Thyroid gland (tissue), 4 donors: Measurements from ENCODE around the gene RARA. TPM values are rescaled to one million over a fixed set of nuclear protein-coding genes. Genes with fewer than 3 reads are reported as not detected.
"Not testable (repeated sequence)": the region's sequence is repeated elsewhere in the genome, so short reads cannot be mapped to it uniquely, and the experiment has no call there.

ENCODE experiments used
- DNase-seq, 2 donors: peaks; one replicate each; pipeline ENCODE4 v3.0.0-alpha.2; 2019
- H3K27ac ChIP-seq, 3 donors: fragments of 200-600 bp; sonication (generic); 1 replicate in 2 of 3; 2 replicates in 1 of 3; pipeline ENCODE4 v1.5.1; 2016 to 2019; ENCODE audit warnings: mild to moderate bottlenecking in 1 of 3, moderate library complexity in 1 of 3
- H3K27me3 ChIP-seq: fragments of 200-600 bp; sonication (generic); one replicate; pipeline ENCODE4 v1.5.1; 2019
- H3K36me3 ChIP-seq, 2 donors: fragments of 200-600 bp; sonication (generic); one replicate each; pipeline ENCODE4 v1.5.1; 2016 to 2019
- H3K4me1 ChIP-seq, 2 donors: fragments of 200-600 bp; sonication (generic); one replicate each; pipeline ENCODE4 v1.5.1; 2017 to 2019
- H3K4me3 ChIP-seq, 3 donors: fragments of 200-600 bp; sonication (generic); replicated peaks in 1 of 3; 1 replicate in 2 of 3; 2 replicates in 1 of 3; pipeline ENCODE4 v1.5.1; 2016; ENCODE audit warnings: mild to moderate bottlenecking in 1 of 3
- H3K9me3 ChIP-seq: fragments of 200-600 bp; sonication (generic); one replicate; pipeline ENCODE4 v1.5.1; 2017
- POLR2A ChIP-seq, 2 donors: fragments of 450-650 bp; IDR thresholded peaks; one replicate each; pipeline ENCODE4 v1.6.1; 2017; ENCODE audit warnings: antibody characterized with exemption in 2 of 2, mild to moderate bottlenecking in 2 of 2, moderate library complexity in 1 of 2
- WGBS, 2 donors: methylation state at CpG; one replicate each; pipeline ENCODE4 v1.1.5; 2017; 5-methylcytosine and 5-hydroxymethylcytosine counted together
- intact Hi-C: fragments of 100-400 bp; cut with DNase I; formaldehyde crosslinking; loops from one replicate; pipeline ENCODE4 v1.15.1; 2023
- total RNA-seq, 4 donors: library from RNA; depleted of rRNA; stranded (reverse); fragments of >200 nt; gene quantifications; one replicate each; pipeline ENCODE4 v1.2.3, GENCODE V29; 2016
- TF ChIP-seq, protein P1 (sequence below), 6 experiments: fragments of 200-600 bp in 3 of 6; fragments of 450-650 bp in 3 of 6; sonication (generic) in 3 of 6; IDR thresholded peaks; one replicate each; pipeline ENCODE4 v1.5.1; 2016 to 2019; ENCODE audit warnings: antibody characterized with exemption in 6 of 6, mild to moderate bottlenecking in 2 of 6, inconsistent platforms in 1 of 6, moderate library complexity in 1 of 6

RARA gene
- total RNA-seq, 4 donors from 2014 or later: 20.0 to 60.9 (median 35.2) TPM

DNA sequence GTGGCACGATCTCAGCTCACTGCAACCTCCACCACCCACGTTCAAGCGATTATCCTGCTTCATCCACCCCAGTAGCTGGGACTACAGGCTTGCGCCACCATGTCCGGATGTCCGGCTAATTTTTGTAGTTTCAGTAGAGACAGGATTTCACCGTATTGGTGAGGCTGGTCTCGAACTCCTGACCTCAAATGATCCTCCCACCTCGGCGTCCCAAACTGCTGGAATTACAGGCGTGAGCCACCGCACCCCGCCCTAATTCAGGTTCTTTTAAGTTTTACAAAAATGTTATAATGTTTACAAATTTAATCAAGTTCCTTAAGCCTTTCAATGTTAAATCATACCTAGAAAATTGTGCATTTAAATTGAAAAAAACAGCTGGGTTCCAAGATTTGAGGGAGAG lies 68.9 kb downstream of the RARA start:
- WGBS, 2 donors: 92 to 93% methylated on average over 13 of the region's 13 CpGs
- Histone ChIP-seq H3K4me3 (no peak overlapping the region), H3K36me3 (no peaks in the 10 kb centered on the region), H3K4me1 (no peaks in the 10 kb centered on the region), H3K27ac (no peak overlapping the region), H3K9me3 (no peaks in the 10 kb centered on the region), H3K27me3 (no peaks in the 10 kb centered on the region)
- intact Hi-C loops: no loop called here
- DNase-seq: no peak
- TF ChIP-seq, protein P1, sequence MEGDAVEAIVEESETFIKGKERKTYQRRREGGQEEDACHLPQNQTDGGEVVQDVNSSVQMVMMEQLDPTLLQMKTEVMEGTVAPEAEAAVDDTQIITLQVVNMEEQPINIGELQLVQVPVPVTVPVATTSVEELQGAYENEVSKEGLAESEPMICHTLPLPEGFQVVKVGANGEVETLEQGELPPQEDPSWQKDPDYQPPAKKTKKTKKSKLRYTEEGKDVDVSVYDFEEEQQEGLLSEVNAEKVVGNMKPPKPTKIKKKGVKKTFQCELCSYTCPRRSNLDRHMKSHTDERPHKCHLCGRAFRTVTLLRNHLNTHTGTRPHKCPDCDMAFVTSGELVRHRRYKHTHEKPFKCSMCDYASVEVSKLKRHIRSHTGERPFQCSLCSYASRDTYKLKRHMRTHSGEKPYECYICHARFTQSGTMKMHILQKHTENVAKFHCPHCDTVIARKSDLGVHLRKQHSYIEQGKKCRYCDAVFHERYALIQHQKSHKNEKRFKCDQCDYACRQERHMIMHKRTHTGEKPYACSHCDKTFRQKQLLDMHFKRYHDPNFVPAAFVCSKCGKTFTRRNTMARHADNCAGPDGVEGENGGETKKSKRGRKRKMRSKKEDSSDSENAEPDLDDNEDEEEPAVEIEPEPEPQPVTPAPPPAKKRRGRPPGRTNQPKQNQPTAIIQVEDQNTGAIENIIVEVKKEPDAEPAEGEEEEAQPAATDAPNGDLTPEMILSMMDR (IDR thresholded peaks at IDR 0.05): no peak
- TF ChIP-seq POLR2A (IDR thresholded peaks at IDR 0.05): no peak

DNA sequence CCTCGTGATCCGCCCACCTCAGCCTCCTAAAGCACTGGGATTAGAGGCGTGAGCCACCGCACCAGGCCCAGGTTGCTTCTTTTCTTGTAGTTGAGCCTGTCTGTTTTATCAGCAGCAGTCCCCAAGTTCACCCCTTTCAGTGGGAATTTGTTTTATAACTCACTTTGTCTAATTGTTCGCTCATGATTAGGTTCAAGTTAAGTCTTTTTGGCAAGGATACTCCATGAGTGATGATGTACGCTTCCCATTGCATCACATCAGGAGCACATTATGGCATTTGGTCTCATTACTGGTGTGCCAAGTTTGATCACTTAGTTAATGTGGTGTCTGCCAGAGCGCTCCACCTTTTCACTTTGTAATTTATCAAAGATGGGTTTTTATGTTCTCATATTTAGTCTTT lies 70.0 kb downstream of the RARA start:
- H3K4me3 ChIP-seq: no peak overlapping the region
- TF ChIP-seq, protein P1 (IDR thresholded peaks at IDR 0.05): no peak
- no peak for TF ChIP-seq POLR2A (IDR thresholded peaks at IDR 0.05)
- intact Hi-C loops: no loop called here
- no peaks in the 10 kb centered on the region for H3K36me3 ChIP-seq
- WGBS, 2 donors: 91% methylated on average over 7 of the region's 7 CpGs
- no peaks in the 10 kb centered on the region for H3K27me3 ChIP-seq
- no peak overlapping the region for H3K27ac ChIP-seq
- no peak for DNase-seq
- H3K4me1 ChIP-seq: no peaks in the 10 kb centered on the region
- H3K9me3 ChIP-seq: no peaks in the 10 kb centered on the region

DNA sequence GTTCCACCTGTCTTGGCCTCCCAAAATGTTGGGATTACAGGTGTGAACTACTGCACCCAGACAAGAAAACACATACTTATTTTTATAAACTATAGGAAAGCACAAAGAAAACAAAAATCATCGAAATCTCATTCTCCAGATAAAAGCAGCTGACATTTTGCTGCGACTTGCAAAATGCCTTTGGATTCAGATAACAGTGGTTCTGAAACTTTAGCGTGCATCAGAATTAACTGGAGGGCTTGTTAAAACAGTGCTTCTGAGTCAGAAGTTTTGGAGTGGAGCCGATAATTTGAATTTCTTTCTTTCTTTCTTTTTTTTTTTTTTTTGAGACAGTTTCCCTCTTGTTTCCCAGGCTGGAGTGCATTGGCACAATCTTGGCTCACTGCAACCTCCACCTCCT lies 73.3 kb downstream of the RARA start:
- H3K36me3 ChIP-seq: no peaks in the 10 kb centered on the region
- intact Hi-C loops: no loop called here

DNA sequence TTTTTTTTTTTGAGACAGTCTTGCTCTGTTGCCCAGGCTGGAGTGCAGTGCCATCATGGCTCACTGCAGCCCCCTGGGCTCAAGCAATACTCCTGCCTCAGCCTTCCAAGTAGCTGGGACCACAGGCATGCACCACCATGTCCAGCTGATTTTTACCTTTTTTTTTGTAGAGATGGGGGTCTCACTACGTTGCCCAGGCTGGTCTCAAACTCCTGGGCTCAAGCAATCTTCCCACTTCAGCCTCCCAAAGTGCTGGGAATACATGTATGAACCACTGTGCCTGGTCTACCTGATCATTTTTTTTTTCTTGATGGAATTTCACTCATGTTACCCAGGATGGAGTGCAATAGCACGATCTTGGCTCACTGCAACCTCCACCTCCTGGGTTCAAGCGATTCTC lies 77.6 kb downstream of the RARA start:
- H3K36me3 ChIP-seq, intact Hi-C loops, DNase-seq, H3K27me3 ChIP-seq, H3K4me1 ChIP-seq, H3K27ac ChIP-seq, H3K9me3 ChIP-seq, H3K4me3 ChIP-seq: not testable (repeated sequence)
- 99 to 100% methylated on average over 3 of the region's 3 CpGs for WGBS, 2 donors

More for the DNA sequence above, 73.3 kb downstream of the RARA start:
- H3K9me3 ChIP-seq: no peaks in the 10 kb centered on the region
- no peaks in the 10 kb centered on the region for H3K4me1 ChIP-seq
- 67 to 71% methylated on average over 4 of the region's 4 CpGs for WGBS, 2 donors
- H3K27ac ChIP-seq: no peak overlapping the region
- no peak for DNase-seq
- H3K27me3 ChIP-seq: no peaks in the 10 kb centered on the region
- H3K4me3 ChIP-seq: no peak overlapping the region
- TF ChIP-seq POLR2A (IDR thresholded peaks at IDR 0.05): no peak
- TF ChIP-seq, protein P1 (IDR thresholded peaks at IDR 0.05): no peak

DNA sequence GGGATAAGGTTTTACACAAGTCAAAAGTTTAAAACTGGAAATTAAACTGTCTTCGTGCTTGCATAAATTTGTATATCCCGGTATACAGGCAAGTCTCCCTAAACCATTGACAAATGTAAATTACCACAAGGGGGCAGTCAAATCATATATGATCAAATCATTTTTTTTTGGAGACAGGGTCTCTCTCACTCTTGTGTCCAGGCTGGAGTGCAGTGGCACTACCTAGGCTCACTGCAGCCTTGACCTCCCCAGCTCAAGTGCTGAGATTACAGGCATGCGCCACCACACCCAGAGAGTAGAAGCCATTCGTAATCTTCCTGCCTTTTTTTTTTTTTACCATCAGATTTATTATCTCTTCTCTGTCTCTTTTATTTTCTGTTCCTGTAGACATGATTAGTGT lies 90.2 kb downstream of the RARA start:
- no peak for TF ChIP-seq POLR2A (IDR thresholded peaks at IDR 0.05)
- TF ChIP-seq, protein P1 (IDR thresholded peaks at IDR 0.05): peak in 5 of 6 experiments; percentile 20 to 71 (median 55)
- 61 to 67% methylated on average over 4 of the region's 4 CpGs for WGBS, 2 donors

DNA sequence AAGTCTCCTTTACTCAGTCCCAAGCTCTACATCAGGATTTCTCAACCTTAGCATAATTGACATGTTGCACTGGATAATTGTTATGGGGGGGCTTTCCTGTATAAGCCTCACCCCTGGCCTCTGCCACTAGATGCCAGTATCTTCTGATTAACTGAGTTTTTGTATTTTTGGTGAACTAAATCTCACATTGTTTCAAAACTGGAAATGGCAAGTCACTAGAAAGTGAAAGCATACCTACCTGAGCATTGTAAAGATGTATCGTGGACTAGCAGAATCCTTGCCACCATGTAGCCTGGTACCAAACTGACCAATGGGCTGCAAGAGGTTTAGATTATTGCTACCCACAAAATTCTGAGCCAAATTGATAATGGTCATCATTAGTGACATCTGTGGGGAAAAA lies 93.7 kb downstream of the RARA start:
- no peak for TF ChIP-seq POLR2A (IDR thresholded peaks at IDR 0.05)
- TF ChIP-seq, protein P1 (IDR thresholded peaks at IDR 0.05): no peak
- H3K27ac ChIP-seq: no peak overlapping the region
- no peak for DNase-seq
- WGBS, 2 donors: 88 to 100% methylated on average over 1 of the region's 1 CpG
- intact Hi-C loops: no loop called here
- H3K27me3 ChIP-seq: no peaks in the 10 kb centered on the region
- no peak overlapping the region for H3K4me3 ChIP-seq
- H3K9me3 ChIP-seq: no peaks in the 10 kb centered on the region
- no peaks in the 10 kb centered on the region for H3K36me3 ChIP-seq
- H3K4me1 ChIP-seq: no peaks in the 10 kb centered on the region

More for the DNA sequence above, 90.2 kb downstream of the RARA start:
- no peaks in the 10 kb centered on the region for H3K4me1 ChIP-seq
- no peaks in the 10 kb centered on the region for H3K36me3 ChIP-seq
- no peak overlapping the region for H3K27ac ChIP-seq
- no peaks in the 10 kb centered on the region for H3K27me3 ChIP-seq
- no peak overlapping the region for H3K4me3 ChIP-seq
- no peaks in the 10 kb centered on the region for H3K9me3 ChIP-seq
- DNase-seq: no peak
- intact Hi-C loops: no loop called here
